ENCODE measurements around the gene JOSD2. TPM values are rescaled to one million over a fixed set of nuclear protein-coding genes. Genes with fewer than 3 reads are reported as not detected.

Gene JOSD2
- total RNA-seq, 1 experiment from 2014 or later = 40.9 TPM

- peak overlapping the region; percentile 55 for H3K9ac ChIP-seq (ENCODE audit: low read length)
- no peaks in the 10 kb centered on the region for H3K36me3 ChIP-seq (ENCODE audit: control insufficient read depth in 1 of 2, insufficient read depth in 2 of 2, low read length in 2 of 2)
- no peaks in the 10 kb centered on the region for H3K79me2 ChIP-seq (ENCODE audit: insufficient read depth, low read length)
- RAD21 ChIA-PET (ENCODE audit: low non-redundant PET in 1 of 2, low total read pairs in 2 of 2, uncharacterized antibody in 2 of 2, unreplicated experiment in 2 of 2) = interaction anchor here in 1 of 2 experiments (0.6 kb wide), 1 partner anchor 18 kb away, joined by 7 read pairs; no protein-coding TSS in a partner anchor
- no peaks in the 10 kb centered on the region for H3K9me2 ChIP-seq (ENCODE audit: insufficient read depth)
- H3K27me3 ChIP-seq (ENCODE audit: insufficient read depth, low read length) = no peaks in the 10 kb centered on the region
- H3K9me3 ChIP-seq (ENCODE audit: control insufficient read depth in 1 of 2, insufficient read depth in 1 of 2, low read depth in 1 of 2, low read length in 2 of 2) = no peaks in the 10 kb centered on the region
- POLR2A ChIA-PET = no interaction called here
- H2AFZ ChIP-seq (ENCODE audit: low read depth, low read length, poor library complexity, severe bottlenecking) = peak overlapping the region; percentile 14
- CTCF ChIA-PET = interaction anchor here (0.6 to 2.6 kb wide), 23 partner anchors 8 to 375 kb away, joined by 3 to 40 read pairs (median 4); partner anchors contain the start of gene JOSD2
- intact Hi-C loops (cut with micrococcal nuclease) = no loop called here
- TF ChIP-seq TCF7L2 (IDR thresholded peaks at IDR 0.05; ENCODE audit: borderline replicate concordance, extremely low read depth, insufficient read depth, insufficient read length) (no peak), CEBPB (IDR thresholded peaks at IDR 0.05; ENCODE audit: low read depth) (no peak), EZH2phosphoT487 (IDR thresholded peaks at IDR 0.05; ENCODE audit: borderline replicate concordance) (no peak), ZNF274 (IDR thresholded peaks at IDR 0.05; ENCODE audit: low read depth, low read length) (no peak), EZH2 (IDR thresholded peaks at IDR 0.05) (no peak)
- no TSS peak for BruUV-seq (replicated peaks)
- H4K20me1 ChIP-seq (ENCODE audit: insufficient read depth) = no peaks in the 10 kb centered on the region
- H3K27ac ChIP-seq (ENCODE audit: low read depth, low read length) = no peak overlapping the region; the same call in 1 of the 2 replicates
- H3K4me2 ChIP-seq (ENCODE audit: low read length) = peak overlapping the region; percentile 99
- H3K4me3 ChIP-seq (replicated peaks in 1 of 2; ENCODE audit: low read depth in 1 of 2, low read length in 2 of 2) = peak overlapping the region; percentile 58 to 68
- H3K4me1 ChIP-seq (ENCODE audit: control insufficient read depth in 1 of 2, insufficient read depth in 2 of 2, low read length in 2 of 2) = peaks cover 10 to 19% of the 10 kb centered on the region in 2 experiments; a peak in 3 of 4 replicates
- ATAC-seq (no peak; the same call in 1 of the 2 replicates), DNase-seq (ENCODE audit: low read depth, low spot score) (no peak)
These were observed 44.7 kb upstream of the JOSD2 start for GRCh38 chr19:50555450-50556281.

- H3K79me2 ChIP-seq (ENCODE audit: insufficient read depth, low read length) = no peaks in the 10 kb centered on the region
- intact Hi-C loops (cut with micrococcal nuclease) = no loop called here
- DNase-seq (ENCODE audit: low read depth, low spot score) (no peak), ATAC-seq (no peak)
- TF ChIP-seq EZH2phosphoT487 (IDR thresholded peaks at IDR 0.05; ENCODE audit: borderline replicate concordance) = no peak
- no peak for TF ChIP-seq POLR2A (IDR thresholded peaks at IDR 0.05; ENCODE audit: borderline replicate concordance, extremely low read depth, insufficient read depth, insufficient read length)
- no peak for TF ChIP-seq CTCF (IDR thresholded peaks at IDR 0.05 in 2 of 3, conservative IDR thresholded peaks at IDR 0.05 in 1 of 3; ENCODE audit: borderline replicate concordance in 1 of 3, insufficient read depth in 1 of 3, low read depth in 2 of 3, low read length in 2 of 3)
- H3K27me3 ChIP-seq (ENCODE audit: insufficient read depth, low read length) = no peaks in the 10 kb centered on the region
- CTCF ChIA-PET = no interaction called here
- no peak overlapping the region for H3K4me3 ChIP-seq (replicated peaks in 1 of 2; ENCODE audit: low read depth in 1 of 2, low read length in 2 of 2)
- no peak overlapping the region for H3K4me2 ChIP-seq (ENCODE audit: low read length)
- no peaks in the 10 kb centered on the region for H4K20me1 ChIP-seq (ENCODE audit: insufficient read depth)
- no peaks in the 10 kb centered on the region for H3K36me3 ChIP-seq (ENCODE audit: control insufficient read depth in 1 of 2, insufficient read depth in 2 of 2, low read length in 2 of 2)
- BruUV-seq (replicated peaks) = no TSS peak
- H3K9me3 ChIP-seq (ENCODE audit: control insufficient read depth in 1 of 2, insufficient read depth in 1 of 2, low read depth in 1 of 2, low read length in 2 of 2) = no peaks in the 10 kb centered on the region
- peaks cover 10 to 19% of the 10 kb centered on the region in 2 experiments; a peak in 3 of 4 replicates for H3K4me1 ChIP-seq (ENCODE audit: control insufficient read depth in 1 of 2, insufficient read depth in 2 of 2, low read length in 2 of 2)
- no peak overlapping the region for H3K27ac ChIP-seq (ENCODE audit: low read depth, low read length)
- H3K9me2 ChIP-seq (ENCODE audit: insufficient read depth) = no peaks in the 10 kb centered on the region
- POLR2A ChIA-PET = no interaction called here
- RAD21 ChIA-PET (ENCODE audit: low non-redundant PET in 1 of 2, low total read pairs in 2 of 2, uncharacterized antibody in 2 of 2, unreplicated experiment in 2 of 2) = no interaction called here
- H2AFZ ChIP-seq (ENCODE audit: low read depth, low read length, poor library complexity, severe bottlenecking) = no peak overlapping the region
- no peak overlapping the region for H3K9ac ChIP-seq (ENCODE audit: low read length)
These were observed 44.0 kb upstream of the JOSD2 start for GRCh38 chr19:50555033-50555432.

All from HCT116 (cell line).